ENCODE results near the gene TM6SF1. TPM values are rescaled to one million over a fixed set of nuclear protein-coding genes. Genes with fewer than 3 reads are reported as not detected.

The TM6SF1 gene
- total and polyA plus RNA-seq, 2 donors (not counting 1 experiment from before 2014, with no cell fraction given): 3.6 to 3.9 TPM

GRCh38 chr15:83174891-83175290 lies 67.4 kb downstream of the TM6SF1 start:
- Histone ChIP-seq H3K4me2 (ENCODE audit: extremely low read depth, insufficient read depth, low read length) (no peak overlapping the region), H3K36me3 (ENCODE audit: control insufficient read depth, insufficient read depth, low read length) (no peaks in the 10 kb centered on the region), H3K79me2 (ENCODE audit: control insufficient read depth, insufficient read depth, low read length) (no peaks in the 10 kb centered on the region), H3K9me3 (ENCODE audit: control insufficient read depth, insufficient read depth, low read depth, low read length) (no peaks in the 10 kb centered on the region), H3K4me1 (ENCODE audit: control insufficient read depth, extremely low read depth, insufficient read depth, low read length) (no peaks in the 10 kb centered on the region), H3K27me3 (ENCODE audit: control insufficient read depth, insufficient read depth, low read length) (no peaks in the 10 kb centered on the region), H2AFZ (ENCODE audit: low read length) (no peak overlapping the region), H3K4me3 (replicated peaks in 1 of 4; ENCODE audit: control extremely low read depth in 1 of 4, insufficient read depth in 1 of 4, low read depth in 3 of 4, low read length in 4 of 4) (no peak overlapping the region), H3K9ac (ENCODE audit: insufficient read depth, low read length) (no peak overlapping the region), H4K20me1 (ENCODE audit: control insufficient read depth, extremely low read depth, insufficient read depth, low read length) (no peaks in the 10 kb centered on the region), H3K27ac (ENCODE audit: insufficient read depth, low read length) (no peak overlapping the region)
- TF ChIP-seq CTCF (conservative IDR thresholded peaks at IDR 0.05 in 1 of 2, IDR thresholded peaks at IDR 0.05 in 1 of 2; ENCODE audit: low read depth in 1 of 2, low read length in 2 of 2) (no peak), EZH2 (IDR thresholded peaks at IDR 0.05; ENCODE audit: low read length, missing control alignments) (no peak)
- DNase-seq (ENCODE audit: low read depth in 2 of 2): no peak

GRCh38 chr15:83178390-83178789 lies 70.9 kb downstream of the TM6SF1 start:
- Histone ChIP-seq H3K79me2 (ENCODE audit: control insufficient read depth, insufficient read depth, low read length) (no peaks in the 10 kb centered on the region), H4K20me1 (ENCODE audit: control insufficient read depth, extremely low read depth, insufficient read depth, low read length) (no peaks in the 10 kb centered on the region), H3K27ac (ENCODE audit: insufficient read depth, low read length) (no peak overlapping the region), H3K9ac (ENCODE audit: insufficient read depth, low read length) (no peak overlapping the region), H3K36me3 (ENCODE audit: control insufficient read depth, insufficient read depth, low read length) (no peaks in the 10 kb centered on the region), H3K4me2 (ENCODE audit: extremely low read depth, insufficient read depth, low read length) (no peak overlapping the region), H3K4me3 (replicated peaks in 1 of 4; ENCODE audit: control extremely low read depth in 1 of 4, insufficient read depth in 1 of 4, low read depth in 3 of 4, low read length in 4 of 4) (no peak overlapping the region), H3K9me3 (ENCODE audit: control insufficient read depth, insufficient read depth, low read depth, low read length) (no peaks in the 10 kb centered on the region), H3K27me3 (ENCODE audit: control insufficient read depth, insufficient read depth, low read length) (no peaks in the 10 kb centered on the region), H2AFZ (ENCODE audit: low read length) (no peak overlapping the region), H3K4me1 (ENCODE audit: control insufficient read depth, extremely low read depth, insufficient read depth, low read length) (no peaks in the 10 kb centered on the region)
- TF ChIP-seq CTCF (conservative IDR thresholded peaks at IDR 0.05 in 1 of 2, IDR thresholded peaks at IDR 0.05 in 1 of 2; ENCODE audit: low read depth in 1 of 2, low read length in 2 of 2) (no peak), EZH2 (IDR thresholded peaks at IDR 0.05; ENCODE audit: low read length, missing control alignments) (no peak)
- no peak for DNase-seq (ENCODE audit: low read depth in 2 of 2)

GRCh38 chr15:83178869-83179325 lies 71.5 kb downstream of the TM6SF1 start:
- DNase-seq (ENCODE audit: low read depth in 2 of 2): no peak
- no peak overlapping the region for H3K27ac ChIP-seq (ENCODE audit: insufficient read depth, low read length)
- H3K4me2 ChIP-seq (ENCODE audit: extremely low read depth, insufficient read depth, low read length): no peak overlapping the region
- H3K4me3 ChIP-seq (replicated peaks in 1 of 4; ENCODE audit: control extremely low read depth in 1 of 4, insufficient read depth in 1 of 4, low read depth in 3 of 4, low read length in 4 of 4): no peak overlapping the region
- no peaks in the 10 kb centered on the region for H3K9me3 ChIP-seq (ENCODE audit: control insufficient read depth, insufficient read depth, low read depth, low read length)
- H3K9ac ChIP-seq (ENCODE audit: insufficient read depth, low read length): no peak overlapping the region
- H3K4me1 ChIP-seq (ENCODE audit: control insufficient read depth, extremely low read depth, insufficient read depth, low read length): no peaks in the 10 kb centered on the region
- H3K79me2 ChIP-seq (ENCODE audit: control insufficient read depth, insufficient read depth, low read length): no peaks in the 10 kb centered on the region
- no peak overlapping the region for H2AFZ ChIP-seq (ENCODE audit: low read length)
- TF ChIP-seq EZH2 (IDR thresholded peaks at IDR 0.05; ENCODE audit: low read length, missing control alignments) (no peak), CTCF (conservative IDR thresholded peaks at IDR 0.05 in 1 of 2, IDR thresholded peaks at IDR 0.05 in 1 of 2; ENCODE audit: low read depth in 1 of 2, low read length in 2 of 2) (no peak)
- H3K27me3 ChIP-seq (ENCODE audit: control insufficient read depth, insufficient read depth, low read length): no peaks in the 10 kb centered on the region
- no peaks in the 10 kb centered on the region for H4K20me1 ChIP-seq (ENCODE audit: control insufficient read depth, extremely low read depth, insufficient read depth, low read length)
- H3K36me3 ChIP-seq (ENCODE audit: control insufficient read depth, insufficient read depth, low read length): no peaks in the 10 kb centered on the region

Data from fibroblast of lung (primary cell).